ENCODE results near the gene MRPL12. TPM values are rescaled to one million over a fixed set of nuclear protein-coding genes. Genes with fewer than 3 reads are reported as not detected.

Gene MRPL12
- total and polyA plus RNA-seq, 12 donors = 24.0 to 159 (median 85.6) TPM

GRCh38 chr17:81706757-81707624 is 3.8 kb downstream of the MRPL12 start:
- Histone ChIP-seq H3K27me3 (no peaks in the 10 kb centered on the region), H3K27ac (no peak overlapping the region), H3K9me3 (replicated peaks in 1 of 3) (no peaks in the 10 kb centered on the region), H3K36me3 (replicated peaks in 1 of 2) (peaks cover 0 to 27% of the 10 kb centered on the region in 2 donors), H3K4me3 (no peak overlapping the region), H3K4me1 (replicated peaks in 1 of 2) (peaks cover 16 to 27% of the 10 kb centered on the region in 2 donors)
- no peak for DNase-seq
- TF ChIP-seq POLR2A (IDR thresholded peaks at IDR 0.05) = no peak
- TF ChIP-seq CTCF (IDR thresholded peaks at IDR 0.05) = no peak
- 89 to 96% (median 91%) methylated on average over 20 to 54 of the region's 54 CpGs for WGBS, 4 donors
- intact Hi-C loops (cut with DNase I) = no loop called here

- intact Hi-C loops (cut with DNase I) = no loop called here
- WGBS, 4 donors = 75 to 89% (median 86%) methylated on average over 4 to 25 of the region's 25 CpGs
Measured at GRCh38 chr17:81707725-81708646, 4.8 kb downstream of the MRPL12 start.

GRCh38 chr17:81708739-81709185 is 5.6 kb downstream of the MRPL12 start:
- no peak for TF ChIP-seq POLR2A (IDR thresholded peaks at IDR 0.05)
- TF ChIP-seq CTCF (IDR thresholded peaks at IDR 0.05) = no peak
- WGBS, 4 donors = 71 to 91% (median 87%) methylated on average over 3 to 17 of the region's 17 CpGs

More at GRCh38 chr17:81707725-81708646, 4.8 kb downstream of the MRPL12 start:
- no peak overlapping the region for H3K27ac ChIP-seq
- TF ChIP-seq POLR2A (IDR thresholded peaks at IDR 0.05) = no peak
- no peak for TF ChIP-seq CTCF (IDR thresholded peaks at IDR 0.05)
- DNase-seq = peak in 1 of 7 donors; percentile 18
- no peaks in the 10 kb centered on the region for H3K9me3 ChIP-seq (replicated peaks in 1 of 3)
- no peaks in the 10 kb centered on the region for H3K27me3 ChIP-seq
- H3K4me1 ChIP-seq (replicated peaks in 1 of 2) = peaks cover 18 to 27% of the 10 kb centered on the region in 2 donors
- H3K36me3 ChIP-seq (replicated peaks in 1 of 2) = peaks cover 0 to 27% of the 10 kb centered on the region in 2 donors
- H3K4me3 ChIP-seq = no peak overlapping the region

More at GRCh38 chr17:81708739-81709185, 5.6 kb downstream of the MRPL12 start:
- no peaks in the 10 kb centered on the region for H3K27me3 ChIP-seq
- H3K4me3 ChIP-seq = no peak overlapping the region
- intact Hi-C loops (cut with DNase I) = no loop called here
- peaks cover 21 to 35% of the 10 kb centered on the region in 2 donors for H3K4me1 ChIP-seq (replicated peaks in 1 of 2)
- DNase-seq = peak in 1 of 7 donors; percentile 19
- H3K36me3 ChIP-seq (replicated peaks in 1 of 2) = peaks cover 0 to 27% of the 10 kb centered on the region in 2 donors
- H3K9me3 ChIP-seq (replicated peaks in 1 of 3) = no peaks in the 10 kb centered on the region
- no peak overlapping the region for H3K27ac ChIP-seq
